NCI-H2081 (cell line): ENCODE measurements around the gene APOBEC2.

Source experiments
- DNase-seq, 2 experiments: peaks; one replicate each; lab custom pipeline; 2025; lab: John Stamatoyannopoulos, UW

APOBEC2 gene

GRCh38 chr6:41088451-41088850, 35.4 kb downstream of the APOBEC2 start:
- DNase-seq: no peak

- no peak for DNase-seq
Measured at GRCh38 chr6:41090841-41091761, 38.1 kb downstream of the APOBEC2 start.

GRCh38 chr6:41092421-41093140, 39.6 kb downstream of the APOBEC2 start:
- DNase-seq: no peak

DNA sequence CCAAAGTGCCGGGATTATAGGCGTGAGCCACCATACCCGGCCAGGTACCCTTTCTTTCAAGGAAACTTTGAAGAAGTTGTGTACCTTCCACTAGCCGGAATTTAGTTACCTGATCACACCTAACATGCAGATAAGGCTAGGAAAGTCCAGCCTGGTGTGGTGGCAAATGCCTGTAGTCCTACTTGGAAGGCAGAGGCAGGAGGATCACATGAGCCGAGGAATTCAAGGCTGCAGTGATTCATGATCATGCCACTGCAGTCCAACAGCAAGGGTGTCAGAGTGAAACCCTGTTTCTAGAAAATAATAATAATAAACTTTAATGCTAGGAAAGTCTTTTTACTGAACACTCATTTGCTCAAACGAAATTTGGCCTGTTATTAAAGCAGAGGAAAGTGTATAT, 40.7 kb downstream of the APOBEC2 start:
- no peak for DNase-seq

- DNase-seq: no peak
Measured at GRCh38 chr6:41097467-41098090, 44.6 kb downstream of the APOBEC2 start.

DNA sequence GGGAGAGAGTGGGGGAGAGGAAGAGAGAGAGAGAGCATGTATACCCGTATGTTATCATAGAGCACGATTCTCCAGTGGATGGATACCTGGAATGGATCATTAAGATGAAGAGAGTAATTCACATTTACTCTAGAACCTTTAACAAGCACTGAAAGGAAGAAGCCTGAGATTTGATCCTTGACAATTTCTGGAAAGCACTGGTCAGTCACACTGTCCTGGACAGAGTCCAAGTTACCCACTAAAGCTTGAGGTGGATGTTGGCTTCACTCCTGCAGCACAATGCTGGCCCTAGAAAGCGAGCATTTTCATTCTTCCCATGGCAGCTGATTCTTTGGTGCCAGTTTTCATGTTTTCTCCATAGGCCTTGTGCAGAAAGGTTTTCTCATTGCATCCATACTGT, 45.4 kb downstream of the APOBEC2 start:
- no peak for DNase-seq

- DNase-seq: no peak
Measured at GRCh38 chr6:41100871-41101287, 47.9 kb downstream of the APOBEC2 start.

DNA sequence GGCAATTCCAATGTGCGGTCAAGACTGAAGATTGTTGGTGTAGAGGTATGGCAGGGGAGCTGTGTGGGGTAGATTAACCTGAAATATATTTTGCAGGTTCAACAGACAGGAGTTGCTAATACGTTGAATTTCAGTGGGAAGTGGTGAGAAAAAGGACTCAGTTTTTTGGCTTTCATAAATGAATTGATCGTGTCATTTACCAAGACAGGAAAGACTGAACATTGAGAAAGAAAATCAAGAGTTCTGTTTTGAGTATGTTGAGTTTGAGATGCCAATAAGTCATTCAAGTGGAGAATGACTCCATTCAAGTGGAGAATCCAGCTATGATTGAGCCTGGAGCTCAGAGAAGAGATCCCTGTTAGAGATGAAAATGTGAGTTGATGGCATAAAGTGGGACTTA, 50.8 kb downstream of the APOBEC2 start:
- DNase-seq: no peak

GRCh38 chr6:41111017-41111416, 58.0 kb downstream of the APOBEC2 start:
- DNase-seq: no peak
